Neural progenitor cell (in vitro differentiated cells): ENCODE results near the gene COX5A. TPM values are rescaled to one million over a fixed set of nuclear protein-coding genes. Genes with fewer than 3 reads are reported as not detected.

Source experiments
- DNase-seq: peaks from one replicate; pipeline ENCODE4 v3.0.0-alpha.2; 2016; ENCODE audit warnings: low spot score
- H2AFZ ChIP-seq: fragments of 200-600 bp; sonication (generic); replicated peaks from 2 replicates; pipeline ENCODE4 v1.6.1; 2016; ENCODE audit warnings: antibody characterized with exemption
- H3F3A ChIP-seq: fragments of 200-600 bp; sonication (generic); 2 replicates; pipeline ENCODE4 v1.6.1; 2016; ENCODE audit warnings: antibody characterized with exemption, low read depth
- H3K27ac ChIP-seq: fragments of 200-600 bp; sonication (generic); 2 replicates; pipeline ENCODE4 v1.5.1; 2016; ENCODE audit warnings: mild to moderate bottlenecking
- H3K27me3 ChIP-seq: fragments of 200-600 bp; sonication (generic); 2 replicates; pipeline ENCODE4 v1.6.1; 2016; ENCODE audit warnings: mild to moderate bottlenecking, moderate library complexity
- H3K36me3 ChIP-seq: fragments of 200-600 bp; sonication (generic); 2 replicates; pipeline ENCODE4 v1.5.1; 2016
- H3K4me1 ChIP-seq: fragments of 200-600 bp; sonication (generic); 2 replicates; pipeline ENCODE4 v1.6.1; 2016; ENCODE audit warnings: mixed run types
- H3K4me2 ChIP-seq: fragments of 200-600 bp; sonication (generic); 2 replicates; pipeline ENCODE4 v1.6.1; 2016
- H3K4me3 ChIP-seq: fragments of 200-600 bp; sonication (generic); 2 replicates; pipeline ENCODE4 v1.5.1; 2016
- H3K79me2 ChIP-seq: fragments of 200-600 bp; sonication (generic); 2 replicates; pipeline ENCODE4 v1.6.1; 2016; ENCODE audit warnings: low read depth
- H3K9ac ChIP-seq: fragments of 200-600 bp; sonication (generic); 2 replicates; pipeline ENCODE4 v1.6.1; 2016
- H3K9me3 ChIP-seq: fragments of 200-600 bp; sonication (generic); 2 replicates; pipeline ENCODE4 v1.5.1; 2016; ENCODE audit warnings: low read depth
- H4K20me1 ChIP-seq: fragments of 200-600 bp; sonication (generic); 2 replicates; pipeline ENCODE4 v1.6.1; 2016; ENCODE audit warnings: low read depth
- H3K27ac Mint-ChIP-seq: 3 replicates; pipeline ENCODE4 v1.8.0; 2021; ENCODE audit warnings: mixed read lengths
- H3K27me3 Mint-ChIP-seq: 2 replicates; pipeline ENCODE4 v1.8.0; 2022; ENCODE audit warnings: low read depth, mild to moderate bottlenecking, inconsistent platforms, moderate library complexity, mixed read lengths; ENCODE audit not compliant: insufficient read depth
- H3K36me3 Mint-ChIP-seq: 3 replicates; pipeline ENCODE4 v1.8.0; 2021; ENCODE audit warnings: mixed read lengths
- H3K4me1 Mint-ChIP-seq: 3 replicates; pipeline ENCODE4 v1.8.0; 2021; ENCODE audit warnings: mixed read lengths
- H3K4me3 Mint-ChIP-seq: 3 replicates; pipeline ENCODE4 v1.8.0; 2021; ENCODE audit warnings: mild to moderate bottlenecking, moderate library complexity, mixed read lengths
- H3K9me3 Mint-ChIP-seq: 3 replicates; pipeline ENCODE4 v1.8.0; 2020; ENCODE audit warnings: mixed read lengths
- CTCF ChIP-seq: fragments of 200-600 bp; sonication (generic); IDR thresholded peaks from 2 replicates; pipeline ENCODE4 v1.5.1; 2017; ENCODE audit warnings: antibody characterized with exemption, mild to moderate bottlenecking
- EZH2 ChIP-seq: fragments of 200-600 bp; sonication (generic); IDR thresholded peaks from 2 replicates; pipeline ENCODE4 v1.6.1; 2017; ENCODE audit warnings: antibody characterized with exemption, mild to moderate bottlenecking, moderate library complexity
- EZH2phosphoT487 ChIP-seq: fragments of 200-600 bp; sonication (generic); IDR thresholded peaks from 2 replicates; pipeline ENCODE4 v1.6.1; 2017; ENCODE audit warnings: antibody characterized with exemption
- total RNA-seq: library from RNA; depleted of rRNA; stranded (reverse); fragments of >200 nt; gene quantifications from 2 replicates; pipeline ENCODE4 v1.2.3, GENCODE V29; 2015; ENCODE audit warnings: low replicate concordance

COX5A gene
- total RNA-seq, 1 donor from 2014 or later: 200 TPM

DNA sequence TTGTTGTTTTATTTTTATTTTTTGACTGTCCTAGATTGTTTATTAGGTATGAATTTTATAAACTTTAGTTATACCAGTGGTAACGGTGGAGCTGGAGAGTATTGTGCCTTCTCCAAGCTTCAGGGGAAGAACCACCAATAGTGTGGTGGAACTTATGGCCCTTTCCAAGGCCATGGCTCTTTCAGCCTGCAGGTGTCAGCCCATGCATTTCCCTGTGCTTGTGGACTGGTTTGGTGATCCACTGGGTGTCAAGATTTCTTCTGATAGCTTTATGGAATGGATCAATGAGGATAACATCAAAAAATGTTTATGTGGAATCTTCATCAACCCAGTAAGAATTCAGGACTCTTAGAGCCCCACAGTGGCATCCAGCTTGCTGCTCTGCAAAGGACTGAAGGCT lies 38.3 kb upstream of the COX5A start:
- no peaks in the 10 kb centered on the region for H3K36me3 Mint-ChIP-seq
- DNase-seq: no peak
- no peak overlapping the region for H3K4me3 Mint-ChIP-seq
- H3K9me3 ChIP-seq: no peaks in the 10 kb centered on the region
- no peaks in the 10 kb centered on the region for H3K79me2 ChIP-seq
- peaks cover 17% of the 10 kb centered on the region for H3F3A ChIP-seq
- no peak overlapping the region for H3K27ac ChIP-seq
- H3K27me3 ChIP-seq: no peaks in the 10 kb centered on the region
- no peak overlapping the region for H3K4me3 ChIP-seq
- H2AFZ ChIP-seq: no peak overlapping the region
- TF ChIP-seq EZH2 (no peak), CTCF (no peak), EZH2phosphoT487 (no peak)
- no peak overlapping the region for H3K4me2 ChIP-seq
- no peak overlapping the region for H3K9ac ChIP-seq
- no peaks in the 10 kb centered on the region for H3K9me3 Mint-ChIP-seq
- no peaks in the 10 kb centered on the region for H4K20me1 ChIP-seq
- no peak overlapping the region for H3K27ac Mint-ChIP-seq
- H3K36me3 ChIP-seq: no peaks in the 10 kb centered on the region
- H3K4me1 ChIP-seq: no peaks in the 10 kb centered on the region
- peaks cover 11% of the 10 kb centered on the region for H3K27me3 Mint-ChIP-seq
- no peaks in the 10 kb centered on the region for H3K4me1 Mint-ChIP-seq

DNA sequence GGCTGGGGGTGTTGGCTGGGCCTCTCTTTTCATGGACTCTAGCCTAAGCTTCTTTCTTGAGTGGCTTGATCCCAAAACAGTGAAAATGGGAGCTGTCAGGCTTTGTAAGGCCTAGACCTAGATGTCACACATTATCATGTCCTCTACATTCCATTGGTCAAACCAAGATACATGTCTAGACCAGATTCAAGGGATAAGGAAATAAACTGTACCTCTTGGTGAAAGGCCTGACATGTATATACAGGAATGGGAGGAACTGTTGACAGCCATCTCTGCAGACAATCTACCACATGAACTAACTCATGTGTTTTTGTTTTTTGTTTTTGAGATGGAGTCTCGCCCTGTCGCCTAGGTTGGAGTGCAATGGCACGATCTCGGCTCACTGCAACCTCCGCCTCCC lies 29.8 kb upstream of the COX5A start:
- Histone ChIP-seq H3K27me3 (peaks cover 7% of the 10 kb centered on the region), H3K36me3 (no peaks in the 10 kb centered on the region), H3K79me2 (no peaks in the 10 kb centered on the region), H3K4me3 (no peak overlapping the region), H2AFZ (no peak overlapping the region), H3K27ac (no peak overlapping the region), H3K4me1 (no peaks in the 10 kb centered on the region), H3K9me3 (no peaks in the 10 kb centered on the region), H4K20me1 (no peaks in the 10 kb centered on the region), H3K4me2 (no peak overlapping the region), H3F3A (no peaks in the 10 kb centered on the region), H3K9ac (no peak overlapping the region)
- DNase-seq: no peak
- Mint-ChIP-seq H3K27me3 (peaks cover 6% of the 10 kb centered on the region), H3K4me3 (no peak overlapping the region), H3K27ac (no peak overlapping the region), H3K9me3 (no peaks in the 10 kb centered on the region), H3K4me1 (no peaks in the 10 kb centered on the region), H3K36me3 (no peaks in the 10 kb centered on the region)
- no peak for TF ChIP-seq EZH2phosphoT487

DNA sequence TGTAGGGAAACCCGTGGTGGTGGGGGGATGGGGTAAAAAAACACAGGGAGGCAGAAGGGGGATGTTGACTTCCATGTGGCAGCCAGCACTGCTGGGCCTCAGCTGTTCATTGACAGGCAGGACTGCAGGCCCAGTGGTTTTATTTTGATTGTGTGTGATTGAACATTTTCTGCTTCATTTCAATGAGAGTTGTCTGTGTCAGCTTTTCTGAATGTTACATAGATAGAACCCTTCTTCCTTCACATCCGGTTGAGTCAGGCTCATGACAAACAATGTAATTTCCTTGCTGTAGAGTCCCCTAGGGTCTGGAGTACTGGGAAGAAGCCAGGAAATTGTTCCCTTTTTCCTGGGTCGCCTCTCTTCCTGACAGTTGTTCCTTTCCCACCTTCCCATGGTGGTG lies 26.9 kb upstream of the COX5A start:
- peaks cover 29% of the 10 kb centered on the region for H3K27me3 Mint-ChIP-seq
- no peak for DNase-seq
- H3F3A ChIP-seq: peaks cover 2% of the 10 kb centered on the region
- no peak overlapping the region for H3K4me2 ChIP-seq
- H2AFZ ChIP-seq: no peak overlapping the region
- no peaks in the 10 kb centered on the region for H3K4me1 Mint-ChIP-seq
- H3K27ac ChIP-seq: no peak overlapping the region
- H3K4me1 ChIP-seq: no peaks in the 10 kb centered on the region
- H3K27me3 ChIP-seq: peaks cover 36% of the 10 kb centered on the region
- H3K4me3 Mint-ChIP-seq: no peak overlapping the region
- no peaks in the 10 kb centered on the region for H3K9me3 ChIP-seq
- H3K4me3 ChIP-seq: no peak overlapping the region
- no peaks in the 10 kb centered on the region for H3K79me2 ChIP-seq
- no peaks in the 10 kb centered on the region for H3K36me3 Mint-ChIP-seq
- TF ChIP-seq EZH2 (no peak), CTCF (no peak), EZH2phosphoT487 (no peak)
- H4K20me1 ChIP-seq: no peaks in the 10 kb centered on the region
- no peaks in the 10 kb centered on the region for H3K36me3 ChIP-seq
- H3K27ac Mint-ChIP-seq: no peak overlapping the region
- H3K9ac ChIP-seq: no peak overlapping the region
- H3K9me3 Mint-ChIP-seq: no peaks in the 10 kb centered on the region

- H3K27ac ChIP-seq: no peak overlapping the region
- H3K36me3 ChIP-seq: no peaks in the 10 kb centered on the region
- no peak overlapping the region for H3K4me3 ChIP-seq
- H3K4me2 ChIP-seq: no peak overlapping the region
- no peak overlapping the region for H2AFZ ChIP-seq
- peaks cover 12% of the 10 kb centered on the region for H3K4me1 ChIP-seq
- H3K27me3 ChIP-seq: peaks cover 52% of the 10 kb centered on the region
- TF ChIP-seq CTCF: no peak
- no peak for TF ChIP-seq EZH2
- TF ChIP-seq EZH2phosphoT487: no peak
- H3F3A ChIP-seq: peaks cover 18% of the 10 kb centered on the region
- no peaks in the 10 kb centered on the region for H3K79me2 ChIP-seq
- Mint-ChIP-seq H3K36me3 (no peaks in the 10 kb centered on the region), H3K4me3 (no peak overlapping the region), H3K4me1 (peaks cover 5% of the 10 kb centered on the region), H3K9me3 (no peaks in the 10 kb centered on the region), H3K27ac (no peak overlapping the region), H3K27me3 (peaks cover 45% of the 10 kb centered on the region)
- no peaks in the 10 kb centered on the region for H3K9me3 ChIP-seq
- no peak overlapping the region for H3K9ac ChIP-seq
- DNase-seq: no peak
- H4K20me1 ChIP-seq: no peaks in the 10 kb centered on the region
Observed at GRCh38 chr15:74963213-74963612, 25.3 kb upstream of the COX5A start.
